GM18861 (cell line): ENCODE measurements around the gene TBC1D5.
"Not testable (repeated sequence)": the region's sequence is repeated elsewhere in the genome, so short reads cannot be mapped to it uniquely, and the experiment has no call there.

Experiments
- ATAC-seq: cut with Tn5 transposase; IDR thresholded peaks from one replicate; pipeline ENCODE4 v1.9.1; 2021; ENCODE audit not compliant: unreplicated experiment

Gene TBC1D5

GRCh38 chr3:17369973-17370372, 372.5 kb downstream of the TBC1D5 start:
- ATAC-seq: no peak

- ATAC-seq: no peak
Observed at GRCh38 chr3:17367171-17367570, 375.3 kb downstream of the TBC1D5 start.

GRCh38 chr3:17360991-17361390, 381.4 kb downstream of the TBC1D5 start:
- ATAC-seq: no peak

- no peak for ATAC-seq
Observed at GRCh38 chr3:17359911-17360310, 382.5 kb downstream of the TBC1D5 start.

GRCh38 chr3:17357035-17357710, 385.3 kb downstream of the TBC1D5 start:
- no peak for ATAC-seq

- ATAC-seq: no peak
Observed at GRCh38 chr3:17356585-17356984, 385.8 kb downstream of the TBC1D5 start.

GRCh38 chr3:17355591-17355990, 386.8 kb downstream of the TBC1D5 start:
- no peak for ATAC-seq

- no peak for ATAC-seq
Observed at GRCh38 chr3:17354341-17354740, 388.1 kb downstream of the TBC1D5 start.

- no peak for ATAC-seq
Observed at GRCh38 chr3:17352620-17353019, 389.8 kb downstream of the TBC1D5 start.

GRCh38 chr3:17351193-17351592, 391.2 kb downstream of the TBC1D5 start:
- not testable (repeated sequence) for ATAC-seq

GRCh38 chr3:17349093-17349492, 393.3 kb downstream of the TBC1D5 start:
- ATAC-seq: no peak

- no peak for ATAC-seq
Observed at GRCh38 chr3:17342119-17342518, 400.3 kb downstream of the TBC1D5 start.

- no peak for ATAC-seq
Observed at GRCh38 chr3:17340693-17341092, 401.7 kb downstream of the TBC1D5 start.

- ATAC-seq: no peak
Observed at GRCh38 chr3:17340261-17340660, 402.2 kb downstream of the TBC1D5 start.

GRCh38 chr3:17339132-17339575, 403.3 kb downstream of the TBC1D5 start:
- ATAC-seq: no peak

- ATAC-seq: no peak
Observed at GRCh38 chr3:17336291-17336690, 406.1 kb downstream of the TBC1D5 start.

- no peak for ATAC-seq
Observed at GRCh38 chr3:17333893-17334292, 408.5 kb downstream of the TBC1D5 start.

GRCh38 chr3:17333446-17333845, 409.0 kb downstream of the TBC1D5 start:
- ATAC-seq: no peak

GRCh38 chr3:17330660-17331059, 411.8 kb downstream of the TBC1D5 start:
- ATAC-seq: no peak

GRCh38 chr3:17329927-17330326, 412.5 kb downstream of the TBC1D5 start:
- ATAC-seq: no peak

- ATAC-seq: no peak
Observed at GRCh38 chr3:17322106-17322793, 420.2 kb downstream of the TBC1D5 start.

- no peak for ATAC-seq
Observed at GRCh38 chr3:17320266-17320665, 422.2 kb downstream of the TBC1D5 start.

GRCh38 chr3:17315897-17316296, 426.5 kb downstream of the TBC1D5 start:
- no peak for ATAC-seq
